Measurements from ENCODE around the gene MBD3L4.
"Not testable (repeated sequence)": the region's sequence is repeated elsewhere in the genome, so short reads cannot be mapped to it uniquely, and the experiment has no call there.

MBD3L4 gene

DNA sequence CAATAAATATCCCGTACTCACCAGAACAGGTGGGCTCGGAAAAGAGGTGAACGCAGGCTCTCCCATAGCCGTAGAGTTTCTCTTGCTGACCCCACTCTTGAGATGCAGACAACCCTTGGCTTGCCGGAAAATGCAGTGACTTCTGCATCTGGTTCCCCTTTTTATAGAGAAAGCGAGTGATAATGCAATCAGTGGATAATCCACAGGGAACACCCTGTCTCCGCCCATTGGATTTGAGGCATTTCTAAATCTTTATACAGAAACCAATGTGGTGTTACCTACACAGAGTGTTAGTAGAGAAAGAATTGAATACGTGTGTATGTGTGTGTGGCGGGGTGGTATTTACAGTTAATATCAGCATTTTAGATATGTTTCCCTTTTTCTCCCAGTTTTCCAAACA, at the start of gene MBD3L4:
Gene MBD3L4 (minus strand): TSS at position 101 of the 400 bp plus-strand sequence. CDS start 35 bp downstream, at position 66.
- DNase-seq: not testable (repeated sequence)

DNA sequence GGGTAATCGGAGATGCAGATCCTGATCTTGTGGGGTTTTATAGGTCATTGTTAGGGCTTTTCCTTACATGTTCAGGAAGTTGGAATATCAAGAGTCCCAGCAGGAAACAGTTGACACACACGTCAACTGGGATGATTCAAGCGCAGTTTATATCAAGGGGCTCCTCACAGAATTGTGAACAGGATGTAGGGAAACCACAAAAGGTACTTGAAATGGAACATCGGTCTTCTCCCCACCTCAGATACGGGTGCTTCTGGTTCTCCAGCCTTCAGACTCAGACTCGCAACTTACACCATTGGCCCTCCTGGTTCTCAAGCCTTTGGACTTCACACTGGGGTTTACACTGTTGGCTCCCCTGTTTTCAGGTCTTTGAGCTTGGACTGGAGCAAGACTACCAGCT, 49.0 kb upstream of the MBD3L4 start:
- DNase-seq: no peak

DNA sequence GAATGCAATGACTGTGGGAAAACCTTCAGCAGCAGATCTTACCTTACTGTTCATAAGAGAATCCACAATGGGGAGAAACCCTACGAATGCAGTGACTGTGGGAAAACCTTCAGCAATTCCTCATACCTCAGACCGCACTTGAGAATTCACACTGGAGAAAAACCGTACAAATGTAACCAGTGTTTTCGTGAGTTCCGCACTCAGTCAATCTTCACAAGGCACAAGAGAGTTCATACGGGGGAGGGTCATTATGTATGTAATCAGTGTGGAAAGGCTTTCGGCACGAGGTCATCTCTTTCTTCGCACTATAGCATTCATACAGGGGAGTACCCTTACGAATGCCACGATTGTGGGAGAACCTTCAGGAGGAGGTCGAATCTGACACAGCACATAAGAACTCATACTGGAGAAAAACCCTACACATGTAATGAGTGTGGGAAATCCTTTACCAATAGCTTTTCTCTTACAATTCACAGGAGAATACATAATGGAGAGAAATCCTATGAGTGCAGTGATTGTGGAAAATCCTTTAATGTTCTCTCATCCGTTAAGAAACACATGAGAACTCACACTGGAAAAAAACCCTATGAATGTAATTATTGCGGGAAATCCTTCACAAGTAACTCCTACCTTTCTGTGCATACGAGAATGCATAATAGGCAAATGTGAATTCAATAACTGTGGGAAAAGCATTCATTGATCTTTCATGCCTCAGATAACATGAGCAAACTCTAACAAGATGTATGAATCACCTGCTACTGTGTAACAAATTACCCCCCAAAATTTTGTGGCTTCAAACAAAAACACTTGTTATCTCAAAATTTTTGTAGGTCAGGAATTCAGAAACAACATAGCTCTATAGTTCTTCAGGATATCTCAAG, 43.3 kb upstream of the MBD3L4 start:
- DNase-seq: no peak

DNA sequence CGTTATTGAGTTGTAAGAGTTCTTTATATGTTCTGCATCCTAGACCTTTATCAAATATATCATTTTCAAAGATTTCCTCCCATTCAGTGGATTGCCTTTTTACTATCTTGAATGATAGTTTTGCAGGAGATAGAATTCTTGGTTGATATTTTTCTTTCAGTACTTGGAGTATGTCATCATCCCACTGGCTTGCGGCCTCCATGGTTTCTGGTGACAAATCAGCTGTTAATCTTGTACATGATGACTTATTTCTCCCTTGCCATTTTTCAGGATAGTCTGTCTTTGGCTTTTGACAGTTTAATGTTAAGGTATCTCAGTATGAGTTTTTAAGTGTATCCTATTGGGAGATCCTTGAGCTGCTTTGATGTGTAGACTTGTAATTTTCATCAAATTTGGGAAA, 38.0 kb upstream of the MBD3L4 start:
- DNase-seq: no peak

DNA sequence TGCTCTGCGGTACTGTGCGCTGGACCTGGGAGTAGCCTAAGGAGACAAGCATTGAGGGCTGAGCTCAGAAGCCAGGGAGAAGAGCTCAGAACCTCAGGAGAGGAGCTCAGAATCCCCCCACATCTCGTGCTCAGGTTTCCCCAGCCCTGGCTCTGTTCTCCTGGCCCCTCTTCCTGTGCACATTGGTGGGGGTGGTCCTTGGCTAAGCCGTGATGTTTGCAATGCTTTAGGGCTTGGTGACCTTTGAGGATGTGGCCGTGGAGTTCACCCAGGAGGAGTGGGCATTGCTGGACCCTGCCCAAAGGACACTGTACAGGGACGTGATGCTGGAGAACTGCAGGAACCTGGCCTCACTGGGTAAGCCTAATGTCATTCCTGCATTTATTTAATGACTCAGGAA, 36.2 kb upstream of the MBD3L4 start:
- no peak for DNase-seq

DNA sequence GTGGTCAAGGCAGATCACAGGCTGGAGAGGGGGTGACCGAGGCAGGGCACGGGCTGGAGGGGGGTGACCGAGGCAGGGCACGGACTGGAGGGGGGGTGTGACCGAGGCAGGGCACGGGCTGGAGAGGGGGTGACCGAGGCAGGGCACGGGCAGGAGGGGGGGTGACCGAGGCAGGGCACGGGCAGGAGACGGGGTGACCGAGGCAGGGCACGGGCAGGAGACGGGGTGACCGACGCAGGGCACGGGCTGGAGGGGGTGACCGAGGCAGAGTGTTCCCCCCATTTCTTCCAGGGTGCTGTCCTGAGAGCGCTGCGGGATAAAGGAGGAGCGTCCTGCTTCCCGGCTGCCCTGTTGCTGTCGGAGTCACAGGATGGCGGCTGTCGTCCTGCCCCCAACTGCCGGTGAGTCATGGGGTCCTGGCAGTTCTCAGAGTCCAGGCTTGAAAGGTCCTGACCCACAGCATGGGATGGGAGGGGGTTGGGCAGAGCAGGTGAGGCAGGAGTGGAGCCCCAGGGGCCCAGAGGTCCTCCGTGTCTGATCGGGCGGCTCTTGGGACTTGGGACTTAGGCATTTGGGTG, 34.8 kb upstream of the MBD3L4 start:
- DNase-seq: no peak

DNA sequence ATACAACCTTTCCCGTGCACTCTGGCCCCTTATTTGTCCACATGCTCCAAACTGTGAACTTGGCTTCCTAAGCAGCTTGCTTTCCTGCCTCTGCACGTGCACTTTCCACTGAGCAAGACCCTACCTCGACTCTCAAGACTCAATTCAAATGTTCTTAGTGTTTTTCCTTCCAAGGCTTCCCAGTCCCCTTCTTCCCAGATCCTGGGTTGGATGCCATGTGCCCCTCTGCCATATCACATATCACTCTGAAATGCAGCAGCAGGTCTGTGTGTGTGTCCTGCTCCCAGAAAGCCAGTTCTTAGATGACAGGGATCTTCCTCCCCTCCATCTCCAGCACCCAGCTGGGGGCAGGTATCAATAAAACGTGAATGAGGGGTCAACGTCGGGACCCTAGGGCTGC, 32.6 kb upstream of the MBD3L4 start:
- no peak for DNase-seq

DNA sequence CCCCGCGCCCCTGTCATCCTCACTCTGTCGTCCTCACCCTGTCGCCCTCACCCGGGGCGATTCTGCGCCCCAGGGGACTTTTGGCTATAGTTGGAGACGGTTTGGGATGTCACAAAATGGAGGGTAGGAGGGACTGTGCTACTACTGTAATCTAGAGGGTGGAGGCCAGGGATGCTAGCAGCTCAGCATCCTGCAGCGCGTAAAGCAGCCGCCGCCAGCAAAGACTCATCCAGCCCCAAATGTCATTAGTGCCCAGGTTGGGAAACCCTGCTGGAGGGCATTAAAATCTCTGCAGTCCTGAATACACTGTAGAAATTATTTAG, 29.9 kb upstream of the MBD3L4 start:
- no peak for DNase-seq

DNA sequence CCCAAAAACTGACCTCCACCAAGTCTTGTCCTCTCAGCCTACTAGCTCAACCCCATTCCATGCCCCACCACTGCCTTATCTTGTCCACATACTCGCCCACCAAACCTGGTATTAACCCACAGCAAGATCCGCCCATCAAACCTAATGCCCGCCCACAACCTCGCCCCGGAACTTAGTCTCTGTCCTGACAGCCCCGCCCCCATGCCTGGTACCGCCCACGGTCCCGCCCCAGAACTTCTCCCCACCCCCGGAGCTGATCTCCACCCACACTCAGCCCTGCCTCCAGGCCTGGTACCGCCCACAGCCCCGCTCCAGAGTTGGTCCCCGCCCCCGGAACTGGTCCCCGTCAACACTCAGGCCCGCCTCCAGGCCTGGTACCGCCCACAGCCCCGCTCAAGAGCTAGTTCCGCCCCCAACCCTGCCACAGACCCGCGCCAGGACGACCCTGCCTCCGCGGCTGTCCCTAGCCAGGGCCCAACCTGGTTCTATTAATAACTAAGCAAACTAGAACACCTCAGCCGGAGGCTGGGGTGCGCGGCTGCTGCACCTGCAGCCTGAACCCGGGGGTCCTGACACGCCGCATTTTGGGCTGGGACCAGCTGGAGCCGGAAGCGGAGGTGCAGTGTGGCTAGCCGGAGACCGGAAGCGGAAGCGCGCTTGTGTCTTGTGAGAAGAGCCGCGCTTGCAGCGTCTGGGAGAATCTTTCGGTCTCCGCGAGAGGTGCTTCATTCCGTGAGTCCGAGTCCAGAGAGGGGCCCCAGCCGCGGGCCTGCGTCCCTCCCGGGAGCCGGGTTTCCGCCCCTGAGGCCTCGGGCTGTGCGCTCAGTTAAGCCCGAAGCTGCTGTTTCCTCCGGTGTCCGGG, 29.3 kb upstream of the MBD3L4 start, which contains the start of gene ZNF557:
Gene ZNF557 (plus strand): TSS at position 662 of the 862 bp plus-strand sequence. CDS start 5,372 bp downstream, outside the sequence.
- DNase-seq: peak; percentile 98 to 99

DNA sequence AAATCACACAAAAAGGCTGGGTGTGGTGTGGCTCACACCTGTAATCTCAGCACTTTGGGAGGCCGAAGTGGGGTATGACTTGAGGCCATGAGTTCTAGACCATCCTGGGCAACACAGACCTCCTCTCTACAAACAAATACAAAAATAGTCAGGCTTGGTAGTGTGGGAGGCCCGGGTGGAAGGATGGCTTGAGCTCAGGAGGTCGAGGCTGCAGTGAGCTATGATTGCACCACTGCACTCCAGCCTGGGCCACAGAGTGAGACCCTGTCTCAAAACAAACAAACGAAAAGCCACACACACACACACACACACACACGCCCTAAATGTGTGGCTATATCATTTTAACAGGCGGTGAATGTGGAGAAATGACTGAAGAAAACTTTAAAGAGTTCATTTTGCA, 28.6 kb upstream of the MBD3L4 start:
- DNase-seq: no peak

DNA sequence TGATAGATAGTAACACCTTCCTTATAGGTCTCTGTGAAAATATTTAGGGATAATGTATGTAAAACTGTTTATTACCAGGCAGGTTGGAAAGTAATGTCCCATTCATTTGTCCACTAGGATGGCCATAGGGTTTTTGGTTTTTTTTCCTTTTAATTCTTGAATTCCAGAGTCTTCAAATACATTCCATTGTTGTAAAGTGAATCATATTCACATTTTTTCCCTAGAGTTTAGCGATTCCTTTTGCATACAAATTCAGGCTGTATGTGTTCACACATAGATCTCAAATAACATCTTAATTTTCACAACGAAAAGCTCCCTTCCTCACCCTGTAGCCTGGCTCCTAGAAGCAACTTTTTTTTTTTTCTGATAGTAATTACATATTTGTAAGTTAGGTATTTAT, 27.7 kb upstream of the MBD3L4 start:
- no peak for DNase-seq

DNA sequence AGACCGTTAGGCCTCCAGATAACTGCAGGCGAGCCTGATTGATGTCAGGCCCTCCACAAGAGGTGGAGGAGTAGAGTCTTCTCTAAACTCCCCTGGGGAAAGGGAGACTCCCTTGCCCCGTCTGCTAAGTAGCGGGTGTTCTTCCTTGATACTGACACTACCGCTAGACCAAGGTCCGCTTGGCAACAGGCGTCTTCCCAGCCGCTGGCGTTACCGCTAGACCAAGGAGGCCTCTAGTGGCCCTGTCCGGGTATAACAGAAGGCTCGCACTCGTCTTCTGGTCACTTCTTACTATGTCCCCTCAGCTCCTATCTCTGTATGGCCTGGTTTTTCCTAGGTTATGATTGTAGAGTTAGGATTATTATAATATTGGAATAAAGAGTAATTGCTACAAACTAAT, 27.1 kb upstream of the MBD3L4 start:
- DNase-seq: not testable (repeated sequence)

DNA sequence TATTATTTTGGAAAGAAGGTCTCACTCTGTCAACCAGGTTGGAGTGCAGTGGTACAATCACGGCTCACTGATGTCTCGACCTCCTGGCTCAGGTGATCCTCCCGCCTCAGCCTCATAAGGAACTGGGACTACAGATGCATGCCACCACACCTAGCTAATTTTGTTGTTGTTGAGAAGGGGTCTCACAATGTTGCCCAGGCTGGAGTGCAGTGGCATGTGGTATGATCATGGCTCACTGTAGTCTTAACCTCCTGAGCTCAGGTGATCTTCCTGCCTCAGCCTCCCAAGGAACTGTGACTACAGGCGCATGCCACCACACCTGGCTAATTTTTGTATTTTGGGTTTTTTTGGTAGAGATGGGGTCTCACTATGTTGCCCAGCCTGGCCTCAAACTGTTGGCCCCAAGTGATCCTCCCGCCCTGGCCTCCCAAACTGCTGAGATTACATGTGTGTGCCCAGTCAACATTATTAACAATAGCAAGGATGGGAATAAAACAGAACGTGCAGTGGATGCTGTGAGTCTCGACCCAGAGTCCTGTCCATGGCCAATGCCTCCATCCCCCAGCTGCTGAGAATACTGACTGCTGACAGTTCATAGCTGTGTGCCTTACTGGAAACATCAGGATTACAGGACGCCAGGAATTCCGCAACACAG, 23.9 kb upstream of the MBD3L4 start:
- no peak for DNase-seq

DNA sequence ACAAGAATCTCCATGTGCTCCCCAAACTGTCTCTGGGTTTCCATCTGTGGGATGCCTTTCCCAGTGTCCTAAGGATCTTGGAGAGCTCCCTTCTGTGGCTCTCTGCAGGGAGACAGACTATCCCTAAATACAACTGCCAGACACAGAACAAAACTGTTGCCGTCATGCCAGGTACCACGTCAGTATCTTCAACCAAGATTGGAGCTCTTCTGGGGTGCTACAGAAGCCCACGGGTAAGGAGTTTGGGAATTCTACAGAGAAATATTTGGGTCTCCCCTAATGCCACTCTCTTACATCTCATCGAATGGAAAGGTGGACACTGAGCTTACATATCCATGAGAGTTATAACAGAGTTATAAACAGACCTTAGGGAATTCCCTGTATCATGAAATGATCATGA, 23.4 kb upstream of the MBD3L4 start:
- no peak for DNase-seq

DNA sequence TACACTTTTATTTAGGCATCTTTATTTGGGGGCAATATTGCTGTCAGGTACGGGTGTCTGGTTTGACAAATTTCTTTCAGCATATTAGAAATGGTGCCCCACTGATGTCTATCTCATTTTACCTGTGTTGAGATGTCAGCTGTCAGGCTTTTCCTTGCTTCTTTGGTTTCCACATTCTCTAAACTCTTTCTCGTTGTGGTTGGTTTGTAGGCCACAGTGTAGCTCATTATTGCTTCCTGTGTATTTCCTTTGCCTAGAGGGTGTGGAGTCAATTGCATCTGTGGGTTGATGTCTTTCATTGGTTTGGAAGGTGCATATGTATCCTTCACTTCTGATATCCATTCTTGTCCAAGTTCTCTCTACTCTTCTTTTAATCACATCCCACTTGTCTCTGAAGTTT, 20.0 kb upstream of the MBD3L4 start:
- DNase-seq: not testable (repeated sequence)

DNA sequence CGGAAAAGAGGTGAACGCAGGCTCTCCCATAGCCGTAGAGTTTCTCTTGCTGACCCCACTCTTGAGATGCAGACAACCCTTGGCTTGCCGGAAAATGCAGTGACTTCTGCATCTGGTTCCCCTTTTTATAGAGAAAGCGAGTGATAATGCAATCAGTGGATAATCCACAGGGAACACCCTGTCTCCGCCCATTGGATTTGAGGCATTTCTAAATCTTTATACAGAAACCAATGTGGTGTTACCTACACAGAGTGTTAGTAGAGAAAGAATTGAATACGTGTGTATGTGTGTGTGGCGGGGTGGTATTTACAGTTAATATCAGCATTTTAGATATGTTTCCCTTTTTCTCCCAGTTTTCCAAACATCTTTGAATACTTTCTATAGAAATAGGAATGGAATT, 18.6 kb upstream of the MBD3L4 start, which contains the start of gene MBD3L3:
Gene MBD3L3 (minus strand): TSS at position 101 of the 400 bp plus-strand sequence. CDS start 71 bp downstream, at position 30.
- not testable (repeated sequence) for DNase-seq

DNA sequence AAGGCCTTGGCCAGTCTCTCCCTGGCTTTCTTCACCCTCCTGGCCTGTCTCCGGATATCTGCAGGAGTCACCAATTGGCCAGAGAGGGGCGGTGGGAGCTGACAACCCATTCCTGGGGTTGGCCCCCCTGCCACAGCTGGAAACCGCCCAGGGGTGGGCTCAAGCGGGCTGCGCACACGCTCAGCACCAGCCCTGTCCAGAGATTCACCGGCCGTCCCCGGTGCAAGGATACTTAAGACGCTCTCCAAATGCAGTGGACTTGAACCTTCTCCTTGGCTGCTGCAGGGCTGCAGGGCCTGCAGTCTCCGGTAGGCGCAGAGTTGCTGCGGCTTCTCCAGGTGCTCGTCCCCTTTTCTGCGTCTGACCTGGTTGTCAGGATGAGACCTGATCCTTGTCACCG, 16.4 kb upstream of the MBD3L4 start:
- not testable (repeated sequence) for DNase-seq

DNA sequence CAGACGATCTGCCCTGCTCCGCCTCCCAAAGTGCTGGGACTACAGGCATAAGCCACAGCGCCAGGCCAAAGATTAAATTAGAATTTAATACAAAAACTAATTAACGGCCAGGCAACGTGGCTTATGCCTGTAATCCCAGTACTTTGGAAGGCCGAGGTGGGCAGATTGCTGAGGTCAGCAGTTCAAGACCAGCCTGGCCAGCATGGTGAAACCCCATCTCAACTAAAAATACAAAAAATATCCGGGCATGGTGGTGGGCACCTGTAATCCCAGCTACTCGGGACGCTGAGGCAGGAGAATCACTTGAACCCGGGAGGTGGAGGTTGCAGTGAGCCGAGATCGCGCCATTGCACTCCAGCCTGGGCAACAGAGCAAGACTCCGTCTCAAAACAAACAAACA, 15.7 kb upstream of the MBD3L4 start:
- not testable (repeated sequence) for DNase-seq

DNA sequence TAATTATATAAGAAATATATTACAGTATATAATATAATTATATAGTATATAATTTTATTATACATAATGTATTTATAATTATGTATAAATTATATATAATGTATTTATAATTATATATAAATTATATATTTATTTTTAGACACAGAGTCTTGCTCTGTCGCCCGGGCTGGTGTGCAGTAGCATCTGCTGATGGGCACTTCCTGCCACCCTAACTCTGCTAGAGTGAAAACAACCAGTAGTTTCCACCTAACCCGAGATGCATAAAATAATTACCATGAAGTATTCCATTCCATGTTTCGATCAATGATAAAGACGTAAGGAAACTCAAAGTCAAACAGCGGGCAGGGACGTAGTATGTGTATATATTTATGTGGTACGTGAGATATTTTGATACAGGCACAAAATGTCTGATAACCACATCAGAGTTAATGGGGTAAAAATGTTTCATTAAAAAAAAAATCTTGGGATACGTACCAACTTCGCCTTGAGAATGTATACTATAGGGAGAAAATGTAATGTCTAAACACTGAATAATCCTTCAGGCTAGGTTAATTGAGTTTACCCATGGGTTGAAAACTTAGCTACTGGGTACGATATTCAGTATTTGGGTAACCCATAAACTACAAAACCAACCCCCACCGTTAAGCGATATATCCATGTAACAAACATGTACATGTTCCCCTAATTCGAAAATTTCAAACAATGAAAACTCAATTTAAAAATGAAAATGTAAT, 14.8 kb upstream of the MBD3L4 start:
- not testable (repeated sequence) for DNase-seq

DNA sequence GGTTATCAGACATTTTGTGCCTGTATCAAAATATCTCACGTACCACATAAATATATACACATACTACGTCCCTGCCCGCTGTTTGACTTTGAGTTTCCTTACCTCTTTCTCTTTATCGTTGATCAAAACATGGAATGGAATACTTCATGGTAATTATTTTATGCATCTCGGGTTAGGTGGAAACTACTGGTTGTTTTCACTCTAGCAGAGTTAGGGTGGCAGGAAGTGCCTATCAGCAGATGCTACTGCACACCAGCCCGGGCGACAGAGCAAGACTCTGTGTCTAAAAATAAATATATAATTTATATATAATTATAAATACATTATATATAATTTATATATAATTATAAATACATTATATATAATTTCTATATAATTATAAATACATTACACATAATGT, 12.9 kb upstream of the MBD3L4 start:
- not testable (repeated sequence) for DNase-seq

DNA sequence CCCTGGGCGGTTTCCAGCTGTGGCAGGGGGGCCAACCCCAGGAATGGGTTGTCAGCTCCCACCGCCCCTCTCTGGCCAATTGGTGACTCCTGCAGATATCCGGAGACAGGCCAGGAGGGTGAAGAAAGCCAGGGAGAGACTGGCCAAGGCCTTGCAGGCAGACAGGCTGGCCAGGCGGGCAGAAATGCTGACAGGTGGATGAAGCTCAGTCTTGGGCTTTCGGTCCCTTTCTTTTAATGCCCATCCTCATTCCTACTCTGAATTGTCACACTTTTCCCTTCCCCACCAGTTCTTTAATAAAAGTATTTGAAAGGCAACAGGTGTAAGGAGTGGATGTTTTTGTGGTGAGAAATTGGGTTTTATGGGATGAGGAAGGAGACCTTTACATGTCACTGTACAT, 11.4 kb upstream of the MBD3L4 start:
- DNase-seq: not testable (repeated sequence)

DNA sequence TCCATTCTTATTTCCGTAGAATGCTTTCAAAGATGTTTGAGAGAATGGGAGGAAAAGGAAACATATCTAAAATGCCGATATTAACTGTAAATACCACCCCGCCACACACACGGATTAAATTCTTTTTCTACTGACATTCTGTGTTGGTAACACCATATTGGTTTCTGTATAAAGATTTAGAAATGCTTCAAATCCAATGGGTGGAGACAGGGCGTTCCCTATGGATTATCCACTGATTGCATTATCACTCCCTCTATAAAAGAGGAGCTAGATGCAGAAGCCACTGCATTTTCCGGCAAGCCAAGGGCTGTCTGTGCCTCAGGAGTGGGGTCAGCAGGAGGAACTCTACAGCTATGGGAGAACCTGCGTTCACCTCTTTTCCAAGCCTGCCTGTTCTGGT, 9.0 kb upstream of the MBD3L4 start, which contains the start of gene MBD3L2:
Gene MBD3L2 (plus strand): TSS at position 301 of the 400 bp plus-strand sequence. CDS start 53 bp downstream, at position 354.
- not testable (repeated sequence) for DNase-seq

All from CD4-positive, alpha-beta T cell treated with Interleukin-4 for 1 hour (primary cell).